WTC11 (cell line): ENCODE measurements around the gene EMILIN3. TPM values are rescaled to one million over a fixed set of nuclear protein-coding genes. Genes with fewer than 3 reads are reported as not detected.

Source experiments
- ATAC-seq: fragments of 200-7000 bp; cut with Tn5 transposase; 2 replicates; pipeline ENCODE4 v1.10.0; 2021; ENCODE audit warnings: mild to moderate bottlenecking, moderate library complexity
- CTCF ChIA-PET: fragments of 300-600 bp; sonication (Branson Sonifier 250); formaldehyde crosslinking; loops from one replicate; lab custom pipeline; 2021; ENCODE audit warnings: antibody characterized with exemption; lab: Charles Lee
- POLR2A ChIA-PET: fragments of 350-600 bp; sonication (Branson Sonifier 250); formaldehyde crosslinking; loops from one replicate; lab custom pipeline; 2021; ENCODE audit warnings: antibody characterized with exemption; lab: Charles Lee
- DNase-seq: peaks from one replicate; pipeline ENCODE4 v3.0.0; 2021; ENCODE audit warnings: low spot score
- H3K27ac Mint-ChIP-seq: 2 replicates; pipeline ENCODE4 v1.8.0; 2021; ENCODE audit warnings: mixed read lengths
- H3K27me3 Mint-ChIP-seq: 2 replicates; pipeline ENCODE4 v1.8.0; 2021; ENCODE audit warnings: low read depth, mild to moderate bottlenecking, moderate library complexity, mixed read lengths
- H3K36me3 Mint-ChIP-seq: 2 replicates; pipeline ENCODE4 v1.8.0; 2021; ENCODE audit warnings: mixed read lengths
- H3K4me1 Mint-ChIP-seq: 2 replicates; pipeline ENCODE4 v1.8.0; 2022; ENCODE audit warnings: mixed read lengths
- H3K4me3 Mint-ChIP-seq: 2 replicates; pipeline ENCODE4 v1.8.0; 2021; ENCODE audit warnings: mild to moderate bottlenecking, moderate library complexity, mixed read lengths
- H3K9me3 Mint-ChIP-seq: 2 replicates; pipeline ENCODE4 v1.8.0; 2021; ENCODE audit warnings: mixed read lengths
- ARID4B ChIP-seq: sonication (generic); formaldehyde crosslinking; IDR thresholded peaks from 2 replicates; pipeline ENCODE4 v1.8.0; 2023; ENCODE audit warnings: missing genetic modification reagents, mild to moderate bottlenecking, borderline replicate concordance
- ATF2 ChIP-seq: sonication (generic); formaldehyde crosslinking; IDR thresholded peaks from 2 replicates; pipeline ENCODE4 v1.8.1; 2022; ENCODE audit warnings: low read depth, missing genetic modification reagents, borderline replicate concordance
- E2F5 ChIP-seq: sonication (generic); formaldehyde crosslinking; IDR thresholded peaks from 2 replicates; pipeline ENCODE4 v1.8.1; 2022; ENCODE audit warnings: mild to moderate bottlenecking, moderate library complexity, missing genetic modification reagents
- FOXP4 ChIP-seq: sonication (generic); formaldehyde crosslinking; IDR thresholded peaks from 2 replicates; pipeline ENCODE4 v1.8.0; 2022; ENCODE audit warnings: mild to moderate bottlenecking, missing genetic modification reagents
- GABPB1 ChIP-seq: sonication (generic); formaldehyde crosslinking; IDR thresholded peaks from 2 replicates; pipeline ENCODE4 v1.8.1; 2023; ENCODE audit warnings: mild to moderate bottlenecking, missing genetic modification reagents
- IRF2 ChIP-seq: sonication (generic); formaldehyde crosslinking; IDR thresholded peaks from 2 replicates; pipeline ENCODE4 v1.8.0; 2022; ENCODE audit warnings: low read depth, missing genetic modification reagents, borderline replicate concordance
- MLX ChIP-seq: sonication (generic); formaldehyde crosslinking; IDR thresholded peaks from 2 replicates; pipeline ENCODE4 v1.8.1; 2023; ENCODE audit warnings: mild to moderate bottlenecking, missing genetic modification reagents, moderate library complexity
- NR2C2 ChIP-seq: sonication (generic); formaldehyde crosslinking; IDR thresholded peaks from 2 replicates; pipeline ENCODE4 v1.8.0; 2022; ENCODE audit warnings: mild to moderate bottlenecking, missing genetic modification reagents
- NR3C1 ChIP-seq: sonication (generic); formaldehyde crosslinking; conservative IDR thresholded peaks from 2 replicates; pipeline ENCODE4 v1.8.1; 2023; ENCODE audit warnings: low read depth, mild to moderate bottlenecking, missing genetic modification reagents
- SMAD4 ChIP-seq: sonication (generic); formaldehyde crosslinking; IDR thresholded peaks from 2 replicates; pipeline ENCODE4 v1.8.0; 2022; ENCODE audit warnings: mild to moderate bottlenecking, missing genetic modification reagents
- SP1 ChIP-seq: sonication (generic); formaldehyde crosslinking; conservative IDR thresholded peaks from 2 replicates; pipeline ENCODE4 v1.8.1; 2022; ENCODE audit warnings: missing genetic modification reagents
- TCF7 ChIP-seq: sonication (generic); formaldehyde crosslinking; IDR thresholded peaks from 2 replicates; pipeline ENCODE4 v1.8.0; 2022; ENCODE audit warnings: mild to moderate bottlenecking, low read depth, missing genetic modification reagents, moderate library complexity
- TP53 ChIP-seq: sonication (generic); formaldehyde crosslinking; IDR thresholded peaks from 2 replicates; pipeline ENCODE4 v1.8.1; 2023; ENCODE audit warnings: mild to moderate bottlenecking, missing genetic modification reagents
- ZNF317 ChIP-seq: sonication (generic); formaldehyde crosslinking; IDR thresholded peaks from 2 replicates; pipeline ENCODE4 v1.8.1; 2023; ENCODE audit warnings: low read depth, mild to moderate bottlenecking, moderate library complexity, missing genetic modification reagents, borderline replicate concordance
- ZNF416 ChIP-seq: fragments of 250-450 bp; sonication (Bioruptor Pico); IDR thresholded peaks from 2 replicates; pipeline ENCODE4 v1.9.0; 2021; ENCODE audit warnings: mild to moderate bottlenecking, inconsistent platforms
- ZNF423 ChIP-seq: fragments of 250-450 bp; sonication (Bioruptor Pico); IDR thresholded peaks from 2 replicates; pipeline ENCODE4 v2.1.2; 2022; ENCODE audit warnings: mild to moderate bottlenecking, moderate library complexity
- ZNF512 ChIP-seq: sonication (generic); formaldehyde crosslinking; IDR thresholded peaks from 2 replicates; pipeline ENCODE4 v1.8.1; 2022; ENCODE audit warnings: missing genetic modification reagents, borderline replicate concordance
- total RNA-seq: library from RNA; stranded (reverse); gene quantifications from 3 replicates; pipeline ENCODE4 v1.2.3, GENCODE V29; 2021

The EMILIN3 gene
- total RNA-seq, 1 experiment from 2014 or later = 5.5 TPM

- TF ChIP-seq ARID4B (CRISPR knock-in tag) = no peak
- no peak for TF ChIP-seq TCF7 (CRISPR knock-in tag)
- TF ChIP-seq GABPB1 = no peak
Observed at GRCh38 chr20:41377275-41377674, 10.7 kb upstream of the EMILIN3 start (continued).

- TF ChIP-seq ZNF317 (CRISPR knock-in tag) (no peak), SP1 (CRISPR knock-in tag) (no peak), MLX (CRISPR knock-in tag) (no peak), FOXP4 (CRISPR knock-in tag) (no peak), ATF2 (no peak), NR2C2 (CRISPR knock-in tag) (no peak), GABPB1 (no peak), IRF2 (CRISPR knock-in tag) (no peak), NR3C1 (CRISPR knock-in tag) (no peak), ZNF512 (CRISPR knock-in tag) (no peak), ZNF416 (CRISPR knock-in tag) (no peak), SMAD4 (CRISPR knock-in tag) (no peak), ZNF423 (CRISPR knock-in tag) (no peak), TP53 (CRISPR knock-in tag) (no peak), E2F5 (CRISPR knock-in tag) (no peak)
- H3K27ac Mint-ChIP-seq = no peak overlapping the region
- no peak overlapping the region for H3K4me3 Mint-ChIP-seq
- ATAC-seq = no peak
- ChIA-PET CTCF (interaction anchor here (0.7 to 1.2 kb wide), 3 partner anchors 36 to 203 kb away, joined by 3 to 4 read pairs (median 3); partner anchors contain the start of gene LPIN3), POLR2A (no interaction called here)
- H3K36me3 Mint-ChIP-seq = peaks cover 6% of the 10 kb centered on the region
- H3K9me3 Mint-ChIP-seq = peaks cover 17% of the 10 kb centered on the region
- no peak for DNase-seq
- peaks cover 9% of the 10 kb centered on the region; the same call in 1 of the 2 replicates for H3K4me1 Mint-ChIP-seq
- peaks cover 4% of the 10 kb centered on the region for H3K27me3 Mint-ChIP-seq
Observed at GRCh38 chr20:41376349-41376748, 9.7 kb upstream of the EMILIN3 start.
